GM18520 (cell line): ENCODE measurements around the gene WWOX.

Experiments used
- ATAC-seq: cut with Tn5 transposase; IDR thresholded peaks from one replicate; pipeline ENCODE4 v1.9.1; 2021; ENCODE audit not compliant: unreplicated experiment

The WWOX gene

GRCh38 chr16:78192734-78193488 lies 93.5 kb downstream of the WWOX start:
- ATAC-seq = no peak

- ATAC-seq = no peak
These were observed 95.5 kb downstream of the WWOX start for GRCh38 chr16:78194948-78195347.

- no peak for ATAC-seq
These were observed 96.3 kb downstream of the WWOX start for GRCh38 chr16:78195797-78196196.

GRCh38 chr16:78196502-78196901 lies 97.0 kb downstream of the WWOX start:
- no peak for ATAC-seq

- ATAC-seq = no peak
These were observed 98.8 kb downstream of the WWOX start for GRCh38 chr16:78198288-78198687.

- ATAC-seq = no peak
These were observed 100.0 kb downstream of the WWOX start for GRCh38 chr16:78199325-78200022.

- ATAC-seq = no peak
These were observed 100.6 kb downstream of the WWOX start for GRCh38 chr16:78200023-78200389.

- ATAC-seq = no peak
These were observed 101.2 kb downstream of the WWOX start for GRCh38 chr16:78200623-78201096.

- no peak for ATAC-seq
These were observed 106.1 kb downstream of the WWOX start for GRCh38 chr16:78205506-78205905.

- no peak for ATAC-seq
These were observed 107.3 kb downstream of the WWOX start for GRCh38 chr16:78206623-78207223.

- no peak for ATAC-seq
These were observed 110.7 kb downstream of the WWOX start for GRCh38 chr16:78209951-78210661.

- ATAC-seq = no peak
These were observed 111.7 kb downstream of the WWOX start for GRCh38 chr16:78211020-78211599.

- no peak for ATAC-seq
These were observed 112.5 kb downstream of the WWOX start for GRCh38 chr16:78211946-78212345.

- ATAC-seq = no peak
These were observed 113.2 kb downstream of the WWOX start for GRCh38 chr16:78212674-78213073.

- ATAC-seq = no peak
These were observed 114.3 kb downstream of the WWOX start for GRCh38 chr16:78213751-78214150.

GRCh38 chr16:78215222-78215621 lies 115.8 kb downstream of the WWOX start:
- no peak for ATAC-seq

- ATAC-seq = no peak
These were observed 116.8 kb downstream of the WWOX start for GRCh38 chr16:78216166-78216745.

- ATAC-seq = no peak
These were observed 117.8 kb downstream of the WWOX start for GRCh38 chr16:78217276-78217675.

- ATAC-seq = no peak
These were observed 118.8 kb downstream of the WWOX start for GRCh38 chr16:78218279-78218678.

GRCh38 chr16:78218856-78219651 lies 119.6 kb downstream of the WWOX start:
- no peak for ATAC-seq
